ENCODE data around the gene RMDN2.

Gene RMDN2

GRCh38 chr2:37925063-37925897 lies at the start of gene RMDN2:
Gene RMDN2, plus strand, starts transcription at chr2:37925287. Its CDS starts 3,991 bp downstream, at chr2:37929278.
- peak; percentile 91 for DNase-seq

- no peak for DNase-seq
Measured at GRCh38 chr2:37875403-37875906, 49.6 kb upstream of the RMDN2 start.

GRCh38 chr2:37876227-37876626 lies 48.9 kb upstream of the RMDN2 start:
- DNase-seq: no peak

- peak; percentile 87 for DNase-seq
Measured at GRCh38 chr2:37877457-37878315, 47.4 kb upstream of the RMDN2 start.

GRCh38 chr2:37878536-37878935 lies 46.6 kb upstream of the RMDN2 start:
- DNase-seq: no peak

- DNase-seq: peak; percentile 56
Measured at GRCh38 chr2:37880551-37880950, 44.5 kb upstream of the RMDN2 start.

GRCh38 chr2:37881397-37881796 lies 43.7 kb upstream of the RMDN2 start:
- DNase-seq: no peak

- no peak for DNase-seq
Measured at GRCh38 chr2:37882036-37882435, 43.1 kb upstream of the RMDN2 start.

GRCh38 chr2:37883518-37883917 lies 41.6 kb upstream of the RMDN2 start:
- DNase-seq: no peak

- no peak for DNase-seq
Measured at GRCh38 chr2:37885329-37885993, 39.6 kb upstream of the RMDN2 start.

- no peak for DNase-seq
Measured at GRCh38 chr2:37886745-37887144, 38.3 kb upstream of the RMDN2 start.

- no peak for DNase-seq
Measured at GRCh38 chr2:37887286-37887685, 37.8 kb upstream of the RMDN2 start.

GRCh38 chr2:37890893-37891495 lies 34.1 kb upstream of the RMDN2 start:
- DNase-seq: peak; percentile 86

- no peak for DNase-seq
Measured at GRCh38 chr2:37891846-37892435, 33.1 kb upstream of the RMDN2 start.

GRCh38 chr2:37892436-37893114 lies 32.5 kb upstream of the RMDN2 start:
- peak; percentile 58 for DNase-seq

- no peak for DNase-seq
Measured at GRCh38 chr2:37893327-37893726, 31.8 kb upstream of the RMDN2 start.

GRCh38 chr2:37894047-37894446 lies 31.0 kb upstream of the RMDN2 start:
- no peak for DNase-seq

GRCh38 chr2:37894601-37895000 lies 30.5 kb upstream of the RMDN2 start:
- no peak for DNase-seq

- no peak for DNase-seq
Measured at GRCh38 chr2:37895140-37895539, 29.9 kb upstream of the RMDN2 start.

- DNase-seq: peak; percentile 33
Measured at GRCh38 chr2:37896319-37896718, 28.8 kb upstream of the RMDN2 start.

- no peak for DNase-seq
Measured at GRCh38 chr2:37897511-37897910, 27.6 kb upstream of the RMDN2 start.

GRCh38 chr2:37898448-37898847 lies 26.6 kb upstream of the RMDN2 start:
- no peak for DNase-seq

Data from hematopoietic multipotent progenitor cell treated with erythropoietin and hydrocortisone succinate and interleukin-3 and kit ligand, for 6 days (in vitro differentiated cells).